Measurements from ENCODE around the gene PMPCB.
A peak's percentile ranks its signal among the peaks of the same experiment; 100 is the strongest.
"Not testable (repeated sequence)": the region's sequence is repeated elsewhere in the genome, so short reads cannot be mapped to it uniquely, and the experiment has no call there.

The PMPCB gene

GRCh38 chr7:103296901-103297836 lies at the start of gene PMPCB:
TSS of gene PMPCB (plus strand) at chr7:103297435. CDS start at chr7:103297460, 25 bp downstream.
- peak within 1 kb of the TSS; percentile 87 for H3K4me3 ChIP-seq (ENCODE audit: low read depth, low read length)
- DNase-seq (ENCODE audit: low read depth), result peak; percentile 55

- not testable (repeated sequence) for DNase-seq (ENCODE audit: low read depth); H3K4me3 ChIP-seq (ENCODE audit: low read depth, low read length)
Measured at GRCh38 chr7:103253699-103254506, 43.3 kb upstream of the PMPCB start.

GRCh38 chr7:103264054-103264453 lies 33.2 kb upstream of the PMPCB start:
- H3K4me3 ChIP-seq (ENCODE audit: low read depth, low read length); DNase-seq (ENCODE audit: low read depth): not testable (repeated sequence)

GRCh38 chr7:103266229-103266628 lies 31.0 kb upstream of the PMPCB start:
- DNase-seq (ENCODE audit: low read depth); H3K4me3 ChIP-seq (ENCODE audit: low read depth, low read length): not testable (repeated sequence)

- not testable (repeated sequence) for DNase-seq (ENCODE audit: low read depth)
Measured at GRCh38 chr7:103273374-103273773, 23.9 kb upstream of the PMPCB start.

GRCh38 chr7:103274867-103275266 lies 22.4 kb upstream of the PMPCB start:
- H3K4me3 ChIP-seq (ENCODE audit: low read depth, low read length); DNase-seq (ENCODE audit: low read depth): not testable (repeated sequence)

More at GRCh38 chr7:103273374-103273773, 23.9 kb upstream of the PMPCB start:
- H3K4me3 ChIP-seq (ENCODE audit: low read depth, low read length), result not testable (repeated sequence)

GRCh38 chr7:103278195-103278594 lies 19.0 kb upstream of the PMPCB start:
- not testable (repeated sequence) for H3K4me3 ChIP-seq (ENCODE audit: low read depth, low read length); DNase-seq (ENCODE audit: low read depth)

- peak overlapping the region; percentile 56 for H3K4me3 ChIP-seq (ENCODE audit: low read depth, low read length)
- DNase-seq (ENCODE audit: low read depth), result not testable (repeated sequence)
Measured at GRCh38 chr7:103279636-103279962, 17.6 kb upstream of the PMPCB start.

GRCh38 chr7:103279963-103280802 lies 17.1 kb upstream of the PMPCB start:
- not testable (repeated sequence) for DNase-seq (ENCODE audit: low read depth)
- H3K4me3 ChIP-seq (ENCODE audit: low read depth, low read length), result peak overlapping the region; percentile 56

- DNase-seq (ENCODE audit: low read depth), result not testable (repeated sequence)
- H3K4me3 ChIP-seq (ENCODE audit: low read depth, low read length), result peak overlapping the region; percentile 56
Measured at GRCh38 chr7:103280803-103281155, 16.5 kb upstream of the PMPCB start.

GRCh38 chr7:103282802-103283427 lies 14.3 kb upstream of the PMPCB start:
- not testable (repeated sequence) for H3K4me3 ChIP-seq (ENCODE audit: low read depth, low read length)

GRCh38 chr7:103292122-103292521 lies 5.1 kb upstream of the PMPCB start:
- DNase-seq (ENCODE audit: low read depth), result no peak
- no peak overlapping the region for H3K4me3 ChIP-seq (ENCODE audit: low read depth, low read length)

More at GRCh38 chr7:103282802-103283427, 14.3 kb upstream of the PMPCB start:
- DNase-seq (ENCODE audit: low read depth), result not testable (repeated sequence)

- H3K4me3 ChIP-seq (ENCODE audit: low read depth, low read length), result no peak overlapping the region
- DNase-seq (ENCODE audit: low read depth), result no peak
Measured at GRCh38 chr7:103293526-103293925, 3.7 kb upstream of the PMPCB start.

- H3K4me3 ChIP-seq (ENCODE audit: low read depth, low read length), result peak overlapping the region; percentile 87
- DNase-seq (ENCODE audit: low read depth), result no peak
Measured at GRCh38 chr7:103297837-103298179, 573 bp downstream of the PMPCB start.

- no peak overlapping the region for H3K4me3 ChIP-seq (ENCODE audit: low read depth, low read length)
- no peak for DNase-seq (ENCODE audit: low read depth)
Measured at GRCh38 chr7:103299660-103300059, 2.4 kb downstream of the PMPCB start.

GRCh38 chr7:103301441-103301840 lies 4.2 kb downstream of the PMPCB start:
- DNase-seq (ENCODE audit: low read depth), result no peak
- no peak overlapping the region for H3K4me3 ChIP-seq (ENCODE audit: low read depth, low read length)

- no peak overlapping the region for H3K4me3 ChIP-seq (ENCODE audit: low read depth, low read length)
- DNase-seq (ENCODE audit: low read depth), result no peak
Measured at GRCh38 chr7:103307503-103308231, 10.4 kb downstream of the PMPCB start.

- DNase-seq (ENCODE audit: low read depth), result no peak
- H3K4me3 ChIP-seq (ENCODE audit: low read depth, low read length), result no peak overlapping the region
Measured at GRCh38 chr7:103314852-103315251, 17.6 kb downstream of the PMPCB start.
